ENCODE results near the gene RNF111. TPM values are rescaled to one million over a fixed set of nuclear protein-coding genes. Genes with fewer than 3 reads are reported as not detected.

RNF111 gene
- total RNA-seq, 1 experiment from 2014 or later: 13.3 TPM

GRCh38 chr15:59029554-59029953 is 42.1 kb downstream of the RNF111 start:
- Histone ChIP-seq H3K9me2 (replicated peaks; ENCODE audit: low read length) (no peaks in the 10 kb centered on the region), H3K4me2 (ENCODE audit: low read length) (no peak overlapping the region), H3K27ac (ENCODE audit: low read length) (no peak overlapping the region), H3K27me3 (ENCODE audit: low read length) (no peaks in the 10 kb centered on the region), H3K79me2 (ENCODE audit: low read length) (peaks cover 38% of the 10 kb centered on the region; the same call in 1 of the 2 replicates), H3K36me3 (ENCODE audit: low read depth, low read length) (peaks cover 4% of the 10 kb centered on the region; the same call in 1 of the 2 replicates), H2AFZ (ENCODE audit: low read length) (no peak overlapping the region), H3K9ac (ENCODE audit: low read length) (no peak overlapping the region), H3F3A (ENCODE audit: low read length, unreplicated experiment) (no peaks in the 10 kb centered on the region), H3K4me1 (ENCODE audit: insufficient read depth, low read length) (no peaks in the 10 kb centered on the region), H3K9me3 (ENCODE audit: low read length) (no peaks in the 10 kb centered on the region), H3K4me3 (ENCODE audit: low read length) (no peak overlapping the region), H4K20me1 (ENCODE audit: low read length) (0 out of 2 replicates have a peak, but pooled peaks cover 4% of the 10 kb centered on the region)
- DNase-seq: no peak
- BruUV-seq (replicated peaks): no TSS peak
- ChIA-PET POLR2A (ENCODE audit: unreplicated experiment) (no interaction called here), CTCF (no interaction called here)
- intact Hi-C loops (cut with micrococcal nuclease): no loop called here
- no peak for ATAC-seq
- TF ChIP-seq, protein P1, sequence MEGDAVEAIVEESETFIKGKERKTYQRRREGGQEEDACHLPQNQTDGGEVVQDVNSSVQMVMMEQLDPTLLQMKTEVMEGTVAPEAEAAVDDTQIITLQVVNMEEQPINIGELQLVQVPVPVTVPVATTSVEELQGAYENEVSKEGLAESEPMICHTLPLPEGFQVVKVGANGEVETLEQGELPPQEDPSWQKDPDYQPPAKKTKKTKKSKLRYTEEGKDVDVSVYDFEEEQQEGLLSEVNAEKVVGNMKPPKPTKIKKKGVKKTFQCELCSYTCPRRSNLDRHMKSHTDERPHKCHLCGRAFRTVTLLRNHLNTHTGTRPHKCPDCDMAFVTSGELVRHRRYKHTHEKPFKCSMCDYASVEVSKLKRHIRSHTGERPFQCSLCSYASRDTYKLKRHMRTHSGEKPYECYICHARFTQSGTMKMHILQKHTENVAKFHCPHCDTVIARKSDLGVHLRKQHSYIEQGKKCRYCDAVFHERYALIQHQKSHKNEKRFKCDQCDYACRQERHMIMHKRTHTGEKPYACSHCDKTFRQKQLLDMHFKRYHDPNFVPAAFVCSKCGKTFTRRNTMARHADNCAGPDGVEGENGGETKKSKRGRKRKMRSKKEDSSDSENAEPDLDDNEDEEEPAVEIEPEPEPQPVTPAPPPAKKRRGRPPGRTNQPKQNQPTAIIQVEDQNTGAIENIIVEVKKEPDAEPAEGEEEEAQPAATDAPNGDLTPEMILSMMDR (conservative IDR thresholded peaks at IDR 0.05; ENCODE audit: low read depth, low read length): no peak
- TF ChIP-seq EZH2 (IDR thresholded peaks at IDR 0.05; ENCODE audit: low read length, unreplicated experiment) (no peak), EZH2phosphoT487 (IDR thresholded peaks at IDR 0.05; ENCODE audit: borderline replicate concordance, low read length) (no peak)

- no peak for TF ChIP-seq EZH2phosphoT487 (IDR thresholded peaks at IDR 0.05; ENCODE audit: borderline replicate concordance, low read length)
- TF ChIP-seq EZH2 (IDR thresholded peaks at IDR 0.05; ENCODE audit: low read length, unreplicated experiment): no peak
- TF ChIP-seq, protein P1 (conservative IDR thresholded peaks at IDR 0.05; ENCODE audit: low read depth, low read length): no peak
- ATAC-seq (no peak), DNase-seq (no peak)
- no peaks in the 10 kb centered on the region for H3K27me3 ChIP-seq (ENCODE audit: low read length)
- no peaks in the 10 kb centered on the region for H3K9me3 ChIP-seq (ENCODE audit: low read length)
- H4K20me1 ChIP-seq (ENCODE audit: low read length): no peaks in the 10 kb centered on the region
- ChIA-PET CTCF (no interaction called here), POLR2A (ENCODE audit: unreplicated experiment) (no interaction called here)
- H3K36me3 ChIP-seq (ENCODE audit: low read depth, low read length): peaks cover 4% of the 10 kb centered on the region
- no peak overlapping the region for H2AFZ ChIP-seq (ENCODE audit: low read length)
- H3K27ac ChIP-seq (ENCODE audit: low read length): no peak overlapping the region
- no peak overlapping the region for H3K9ac ChIP-seq (ENCODE audit: low read length)
- intact Hi-C loops (cut with micrococcal nuclease): no loop called here
- H3K79me2 ChIP-seq (ENCODE audit: low read length): peaks cover 48% of the 10 kb centered on the region
- no peak overlapping the region for H3K4me3 ChIP-seq (ENCODE audit: low read length)
- BruUV-seq (replicated peaks): no TSS peak
- no peaks in the 10 kb centered on the region for H3K9me2 ChIP-seq (replicated peaks; ENCODE audit: low read length)
- H3K4me1 ChIP-seq (ENCODE audit: insufficient read depth, low read length): no peaks in the 10 kb centered on the region
- H3K4me2 ChIP-seq (ENCODE audit: low read length): no peak overlapping the region
- H3F3A ChIP-seq (ENCODE audit: low read length, unreplicated experiment): no peaks in the 10 kb centered on the region
Measured at GRCh38 chr15:59035201-59035600, 47.7 kb downstream of the RNF111 start.

- Histone ChIP-seq H2AFZ (ENCODE audit: low read length) (no peak overlapping the region), H4K20me1 (ENCODE audit: low read length) (no peaks in the 10 kb centered on the region), H3K9ac (ENCODE audit: low read length) (no peak overlapping the region), H3K4me3 (ENCODE audit: low read length) (no peak overlapping the region), H3K4me1 (ENCODE audit: insufficient read depth, low read length) (no peaks in the 10 kb centered on the region), H3K9me3 (ENCODE audit: low read length) (no peaks in the 10 kb centered on the region), H3K4me2 (ENCODE audit: low read length) (no peak overlapping the region), H3K9me2 (replicated peaks; ENCODE audit: low read length) (no peaks in the 10 kb centered on the region), H3K36me3 (ENCODE audit: low read depth, low read length) (peaks cover 2% of the 10 kb centered on the region; the same call in 1 of the 2 replicates), H3F3A (ENCODE audit: low read length, unreplicated experiment) (no peaks in the 10 kb centered on the region), H3K27me3 (ENCODE audit: low read length) (no peaks in the 10 kb centered on the region), H3K79me2 (ENCODE audit: low read length) (peaks cover 60% of the 10 kb centered on the region), H3K27ac (ENCODE audit: low read length) (no peak overlapping the region)
- intact Hi-C loops (cut with micrococcal nuclease): no loop called here
- ChIA-PET POLR2A (ENCODE audit: unreplicated experiment) (no interaction called here), CTCF (no interaction called here)
- no peak for TF ChIP-seq EZH2 (IDR thresholded peaks at IDR 0.05; ENCODE audit: low read length, unreplicated experiment)
- no peak for TF ChIP-seq EZH2phosphoT487 (IDR thresholded peaks at IDR 0.05; ENCODE audit: borderline replicate concordance, low read length)
- no peak for DNase-seq
- no TSS peak for BruUV-seq (replicated peaks)
- ATAC-seq: no peak
Measured at GRCh38 chr15:59039225-59039624, 51.8 kb downstream of the RNF111 start.
